GM18907 (cell line): ENCODE data around the gene OBSCN.

Experiments used
- ATAC-seq: cut with Tn5 transposase; IDR thresholded peaks from one replicate; pipeline ENCODE4 v1.9.1; 2021; ENCODE audit warnings: mild to moderate bottlenecking, moderate library complexity; ENCODE audit not compliant: unreplicated experiment

Gene OBSCN

DNA sequence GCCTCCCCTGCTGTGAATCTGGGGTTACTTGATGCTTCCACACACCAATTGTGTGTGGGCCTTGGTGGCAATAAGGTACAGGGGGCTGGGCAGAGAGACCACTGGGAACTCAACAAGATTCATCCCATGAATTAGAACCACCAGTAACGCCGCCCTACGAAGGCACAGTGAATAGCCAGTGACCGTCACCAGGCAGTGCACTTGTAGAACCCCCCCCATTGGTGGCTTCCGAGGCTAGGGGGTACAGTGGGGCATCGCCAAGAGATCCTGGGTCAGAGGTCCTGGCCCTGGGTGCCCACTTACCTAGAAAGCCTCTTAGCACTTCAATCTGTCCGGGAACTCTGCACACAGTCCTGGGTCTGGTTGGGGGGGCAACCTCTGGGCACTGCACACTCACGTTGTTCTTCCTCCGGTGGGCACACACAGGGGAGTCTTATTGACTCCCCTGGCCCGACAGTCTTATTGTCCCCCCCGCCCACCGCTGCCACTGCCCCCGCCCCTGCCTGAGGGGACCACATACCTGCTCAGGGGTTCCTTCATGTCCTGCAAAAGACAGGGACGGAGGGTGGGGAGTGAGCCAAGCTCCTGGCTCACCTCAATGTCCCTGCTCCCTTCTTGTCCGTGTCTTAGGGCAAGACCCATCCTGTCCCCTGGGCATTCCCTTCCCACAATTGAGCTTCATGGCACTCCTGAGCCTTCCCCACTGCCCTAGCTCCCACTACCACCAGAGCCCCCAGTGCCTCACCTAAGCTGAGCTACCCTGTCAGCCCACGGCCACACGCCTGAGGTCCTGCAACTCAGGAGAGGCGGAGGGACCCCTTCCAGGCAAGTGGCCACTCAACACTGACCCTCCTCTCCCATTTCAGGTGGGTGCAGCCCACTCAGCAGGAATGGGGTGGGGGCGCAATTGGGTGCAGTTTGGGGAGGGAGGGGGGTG is 201.3 kb downstream of the OBSCN start:
- no peak for ATAC-seq

DNA sequence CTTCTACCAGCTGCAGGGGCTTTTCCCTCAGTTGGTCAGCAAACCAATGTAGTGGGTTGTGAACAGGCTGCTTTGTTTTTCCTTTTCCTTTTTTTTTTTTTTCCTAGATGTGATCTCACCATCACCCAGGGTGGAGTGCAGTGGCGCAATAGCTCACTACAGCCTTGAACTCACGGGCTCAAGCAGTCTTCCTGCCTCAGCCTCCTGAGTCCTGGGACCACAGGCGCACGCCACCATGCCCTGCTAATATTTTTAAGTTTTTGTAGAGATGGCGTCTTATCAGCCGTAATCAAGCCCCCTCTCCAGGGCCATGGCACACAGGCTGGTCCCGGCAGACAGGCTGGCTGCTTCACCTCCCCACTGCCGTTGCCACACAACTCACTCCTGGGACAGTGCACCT is 202.2 kb downstream of the OBSCN start:
- no peak for ATAC-seq

- no peak for ATAC-seq
These were observed 202.8 kb downstream of the OBSCN start for GRCh38 chr1:228410671-228411070.

DNA sequence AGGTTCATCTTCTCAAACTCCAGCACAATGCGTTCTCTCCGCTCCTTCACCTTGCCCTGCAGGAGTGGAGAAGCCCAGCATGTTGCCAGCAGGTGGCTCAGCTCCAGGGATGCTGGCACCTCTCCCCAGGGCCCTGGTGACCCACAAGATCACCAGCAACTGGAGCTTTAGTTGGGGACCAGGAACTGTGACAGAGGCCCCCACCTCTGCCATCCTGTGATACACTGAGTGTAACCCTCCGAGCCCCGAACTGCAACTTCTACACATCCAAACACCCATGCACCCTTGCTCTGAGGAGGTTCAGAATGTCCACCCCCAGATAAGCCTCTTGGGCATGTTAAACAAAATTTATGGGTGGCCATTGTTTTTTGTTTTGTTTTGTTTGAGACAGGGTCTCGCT is 203.3 kb downstream of the OBSCN start:
- ATAC-seq = no peak

GRCh38 chr1:228411548-228412430 is 203.9 kb downstream of the OBSCN start:
- ATAC-seq = no peak

DNA sequence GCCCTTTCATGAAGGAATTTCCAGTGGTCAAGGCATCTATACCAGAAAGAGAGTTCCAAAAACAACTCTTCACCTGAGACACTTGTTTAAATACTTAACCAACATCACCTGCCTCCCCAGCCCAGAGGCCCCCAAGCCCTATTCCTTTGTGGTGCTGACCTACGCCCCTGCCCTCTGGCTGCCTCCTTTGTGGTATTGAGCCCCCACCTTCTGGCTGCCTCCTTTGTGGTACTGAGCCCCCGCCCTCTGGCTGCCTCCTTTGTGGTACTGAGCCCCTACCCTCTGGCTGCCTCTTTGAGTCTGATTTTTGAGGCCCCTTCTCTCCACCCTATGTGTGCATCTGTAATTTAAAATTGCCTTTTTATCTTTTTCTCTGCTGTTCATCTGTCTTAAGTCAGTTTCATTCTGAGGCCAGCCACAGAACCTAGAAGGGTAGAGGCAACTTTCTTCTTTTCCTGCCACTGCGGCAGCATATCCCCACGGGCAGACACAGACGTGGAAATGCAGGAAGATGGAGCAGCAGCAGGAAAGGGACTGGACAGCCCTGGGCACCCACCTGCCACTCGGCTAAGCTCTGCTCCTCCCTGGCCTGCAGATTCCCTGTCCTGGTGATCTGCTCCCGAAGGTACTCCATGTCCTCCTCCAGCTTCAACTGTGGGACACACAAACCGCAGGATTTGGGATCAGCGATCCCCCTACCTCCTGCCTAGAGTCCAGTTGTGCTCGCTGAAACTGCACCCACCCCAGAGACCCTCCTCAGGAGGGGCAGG is 205.6 kb downstream of the OBSCN start:
- no peak for ATAC-seq

DNA sequence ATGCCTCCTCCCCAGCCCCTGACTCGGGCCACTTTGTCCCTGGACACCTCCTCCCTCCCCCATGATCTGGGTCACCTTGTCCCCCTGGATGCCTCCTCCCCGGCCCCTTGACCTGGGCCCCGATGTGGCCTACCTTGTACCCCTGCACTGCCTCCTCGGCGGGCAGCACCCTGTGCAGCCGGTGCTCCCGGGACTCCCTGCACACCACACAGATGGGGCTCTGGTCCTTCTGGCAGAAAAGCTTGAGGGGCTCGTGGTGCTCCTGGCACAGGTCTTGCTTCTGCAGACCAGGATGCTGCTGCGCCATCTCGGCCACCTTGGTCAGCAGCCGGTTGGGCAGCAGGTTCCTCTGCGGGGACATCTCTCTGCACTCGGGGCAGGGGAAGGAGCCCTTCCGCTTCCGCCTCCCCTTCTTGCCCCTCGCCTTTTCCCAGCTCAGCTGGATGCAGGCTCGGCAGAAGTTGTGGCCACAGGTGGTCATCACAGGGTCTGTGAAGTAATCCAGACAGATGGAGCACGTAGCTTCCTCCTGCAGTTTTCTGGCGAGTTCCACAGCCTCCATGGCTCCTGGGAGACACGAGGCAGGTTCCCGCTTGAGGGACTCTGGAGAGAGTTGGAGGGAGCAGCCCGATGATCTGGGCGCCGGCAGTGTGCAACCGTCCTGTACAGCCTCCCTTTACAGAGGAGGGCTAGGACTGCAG is 206.8 kb downstream of the OBSCN start:
- no peak for ATAC-seq

DNA sequence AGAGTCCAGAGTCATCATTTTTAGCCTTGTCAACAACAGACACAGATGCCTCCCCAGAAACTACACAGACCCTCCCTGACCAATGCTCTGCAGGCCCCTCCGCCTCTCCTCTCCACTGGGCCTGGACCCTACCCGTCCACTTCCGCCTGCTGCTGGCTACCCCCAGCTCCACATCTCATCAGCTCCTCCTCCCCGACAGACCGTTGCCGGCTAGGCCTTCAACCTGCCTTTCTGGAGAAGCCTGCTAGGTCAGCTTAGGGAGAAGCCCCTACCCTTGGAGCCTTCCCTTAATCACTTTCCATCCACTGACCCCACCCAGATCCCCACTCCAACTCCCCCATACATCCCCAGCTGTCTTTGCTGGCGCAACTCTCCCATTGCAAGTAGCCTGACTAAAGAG is 207.4 kb downstream of the OBSCN start:
- ATAC-seq = no peak

GRCh38 chr1:228415853-228416216 is 208.0 kb downstream of the OBSCN start:
- no peak for ATAC-seq

GRCh38 chr1:228416217-228416933 is 208.5 kb downstream of the OBSCN start, which contains the start of gene TRIM17:
TSS of gene TRIM17 (minus strand) at chr1:228416861. CDS start at chr1:228415072, 1,789 bp downstream.
- peak; percentile 47 for ATAC-seq

DNA sequence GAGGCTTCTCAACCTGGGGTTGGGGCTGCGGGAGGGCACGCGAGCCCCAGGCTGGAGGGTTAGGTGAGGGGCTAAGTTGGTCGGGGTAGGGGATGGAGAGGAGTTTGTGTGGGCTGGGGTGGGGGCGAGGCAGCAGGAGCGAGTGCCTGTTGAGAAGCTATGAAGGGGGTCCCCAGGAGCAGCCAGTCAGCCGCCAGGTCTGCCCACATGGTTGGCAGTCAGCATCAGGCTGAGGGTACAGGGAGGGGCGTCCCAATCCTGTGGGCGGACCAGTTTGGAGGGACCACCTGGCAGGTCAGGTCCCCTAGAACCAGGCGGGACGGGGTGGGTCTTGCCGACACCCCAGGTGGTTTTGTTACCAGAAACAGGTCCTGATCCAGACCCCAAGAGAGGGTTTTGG is 209.2 kb downstream of the OBSCN start:
- ATAC-seq = no peak

- ATAC-seq = no peak
These were observed 209.8 kb downstream of the OBSCN start for GRCh38 chr1:228417483-228418203.

DNA sequence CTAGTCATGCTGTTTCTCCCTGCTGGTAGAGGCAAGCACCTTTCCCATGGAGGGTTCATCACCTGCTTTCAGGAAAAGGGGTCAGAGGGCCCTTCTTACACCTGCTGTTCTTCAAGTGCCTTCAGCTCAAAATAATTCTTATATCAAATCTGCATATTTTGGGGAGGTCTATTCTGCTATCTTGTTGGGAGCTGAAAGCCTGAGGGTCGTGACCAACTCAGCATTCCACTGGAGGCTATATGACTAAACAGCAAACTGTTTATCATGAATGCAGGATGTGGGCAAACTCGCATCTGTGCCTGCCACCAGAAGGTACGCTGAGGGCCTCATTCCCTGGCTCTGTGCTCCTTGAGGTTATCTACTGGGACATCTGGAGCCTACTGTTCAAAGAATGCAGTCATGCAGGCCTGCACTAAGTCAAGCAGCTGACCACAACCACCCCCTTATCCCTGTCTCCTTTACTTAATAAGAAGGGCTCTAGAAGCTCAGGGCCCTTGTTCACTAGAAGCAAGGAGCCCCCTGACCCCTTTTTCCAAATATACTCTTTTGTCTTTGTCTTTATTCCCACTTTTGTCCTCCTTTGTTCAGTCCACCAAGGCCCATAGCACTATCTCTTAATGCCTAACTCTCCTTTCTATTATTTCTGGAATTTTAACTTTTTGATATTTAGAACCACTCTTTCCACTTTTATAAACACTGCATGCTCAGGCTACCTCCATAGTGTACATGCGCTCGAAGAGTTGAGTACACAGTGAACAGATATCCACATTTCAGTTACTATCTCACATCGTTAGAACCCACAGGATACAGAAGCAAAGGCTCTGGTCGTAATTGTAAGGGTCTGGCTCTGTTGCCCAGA is 213.4 kb downstream of the OBSCN start:
- no peak for ATAC-seq

- ATAC-seq = no peak
These were observed 215.7 kb downstream of the OBSCN start for GRCh38 chr1:228423404-228424053.

GRCh38 chr1:228424685-228425660 is 217.1 kb downstream of the OBSCN start:
- no peak for ATAC-seq

DNA sequence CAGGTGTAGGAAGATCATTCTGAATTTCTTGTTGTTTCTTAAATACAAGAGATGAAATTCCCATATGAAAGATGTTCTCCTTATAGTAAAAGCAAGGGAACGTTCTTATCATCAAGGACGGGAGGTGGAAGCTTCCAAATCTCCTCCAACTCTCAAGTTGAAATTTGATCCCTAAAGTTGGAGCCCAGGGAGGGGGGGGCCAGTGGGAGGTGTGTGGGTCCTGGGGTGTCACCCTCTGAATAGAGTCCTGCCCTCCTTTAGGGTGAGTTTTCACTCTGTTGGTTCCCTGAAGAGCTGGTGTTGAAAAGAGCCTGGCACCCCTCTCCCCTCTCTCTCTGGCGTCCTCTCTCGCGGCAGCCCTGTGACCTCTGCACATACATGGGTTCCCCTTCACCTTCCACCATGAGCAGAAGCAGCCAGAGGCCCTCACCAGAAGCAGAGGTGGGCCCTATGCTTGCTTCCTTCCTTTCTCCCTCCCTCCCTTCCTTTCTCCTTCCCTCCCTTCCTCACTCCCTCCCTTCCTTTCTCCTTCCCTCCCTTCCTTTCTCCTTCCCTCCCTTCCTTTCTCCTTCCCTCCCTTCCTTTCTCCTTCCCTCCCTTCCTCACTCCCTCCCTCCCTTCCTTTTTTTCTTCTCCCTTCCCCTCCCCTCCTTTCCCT is 218.8 kb downstream of the OBSCN start:
- no peak for ATAC-seq
